Natural killer cell (primary cell): ENCODE measurements around the gene THSD4. TPM values are rescaled to one million over a fixed set of nuclear protein-coding genes. Genes with fewer than 3 reads are reported as not detected.

Experiments
- ATAC-seq, 3 donors: fragments of 150-1000 bp in 2 of 3; fragments of 200-7000 bp in 1 of 3; cut with Tn5 transposase; 1 replicate in 1 of 3; 2 replicates in 2 of 3; pipeline ENCODE4 v1.10.0; 2021; ENCODE audit warnings: mild to moderate bottlenecking in 2 of 3, moderate library complexity in 2 of 3
- DNase-seq, 2 donors: peaks; one replicate each; pipeline versions ENCODE4 v3.0.0 to v3.0.0-alpha.2; 2013 to 2021; ENCODE audit warnings: mixed read lengths in 1 of 2
- H3K27ac ChIP-seq: one replicate; pipeline ENCODE4 v1.5.1; 2013; ENCODE audit warnings: mild to moderate bottlenecking, low read length
- H3K27me3 ChIP-seq: one replicate; pipeline ENCODE4 v1.6.1; 2013; ENCODE audit warnings: low read length; ENCODE audit not compliant: control insufficient read depth, insufficient read depth
- H3K36me3 ChIP-seq: one replicate; pipeline ENCODE4 v1.6.1; 2013; ENCODE audit warnings: low read length; ENCODE audit not compliant: control insufficient read depth, insufficient read depth
- H3K4me1 ChIP-seq: one replicate; pipeline ENCODE4 v1.6.1; 2013; ENCODE audit warnings: low read length; ENCODE audit not compliant: control insufficient read depth, insufficient read depth
- H3K4me3 ChIP-seq: one replicate; pipeline ENCODE4 v1.5.1; 2013; ENCODE audit warnings: low read length
- H3K9me3 ChIP-seq: one replicate; pipeline ENCODE4 v1.6.1; 2013; ENCODE audit warnings: low read length; ENCODE audit not compliant: control insufficient read depth, insufficient read depth
- H3K27ac Mint-ChIP-seq, 2 donors: one replicate each; pipeline ENCODE4 v1.8.0; 2022; ENCODE audit warnings: mild to moderate bottlenecking in 2 of 2, mixed read lengths in 2 of 2, moderate library complexity in 1 of 2
- H3K27me3 Mint-ChIP-seq, 2 donors: one replicate each; pipeline ENCODE4 v1.8.0; 2022; ENCODE audit warnings: low read depth in 2 of 2, mixed read lengths in 2 of 2
- H3K36me3 Mint-ChIP-seq: one replicate; pipeline ENCODE4 v1.8.0; 2022; ENCODE audit warnings: mixed read lengths
- H3K4me1 Mint-ChIP-seq, 2 donors: one replicate each; pipeline ENCODE4 v1.8.0; 2022; ENCODE audit warnings: mixed read lengths in 2 of 2
- H3K4me3 Mint-ChIP-seq: one replicate; pipeline ENCODE4 v1.8.0; 2022; ENCODE audit warnings: mild to moderate bottlenecking, moderate library complexity, mixed read lengths
- H3K9me3 Mint-ChIP-seq, 2 donors: one replicate each; pipeline ENCODE4 v1.8.0; 2022; ENCODE audit warnings: mixed read lengths in 2 of 2
- WGBS: methylation state at CpG from one replicate; pipeline ENCODE4 v1.1.7; 2013; ENCODE audit warnings: missing lambda C conversion rate; ENCODE audit not compliant: insufficient coverage; 5-methylcytosine and 5-hydroxymethylcytosine counted together
- intact Hi-C: fragments of 100-400 bp; cut with micrococcal nuclease; formaldehyde crosslinking; loops from one replicate; pipeline ENCODE4 v1.14.2; 2022
- total RNA-seq, 4 donors: library from RNA; stranded (reverse); fragments of 120-200 nt in 1 of 4; gene quantifications; one replicate each; pipeline versions ENCODE4 v1.2.3 to v1.2.4, GENCODE V29; 2013 to 2022
- TF ChIP-seq, protein P1 (sequence below): fragments of 200-600 bp; IDR thresholded peaks from one replicate; pipeline ENCODE4 v1.8.0; 2022; ENCODE audit warnings: antibody characterized with exemption

The THSD4 gene
- total RNA-seq, 3 donors from 2014 or later (not counting 1 experiment from before 2014, with no cell fraction given), result not detected

DNA sequence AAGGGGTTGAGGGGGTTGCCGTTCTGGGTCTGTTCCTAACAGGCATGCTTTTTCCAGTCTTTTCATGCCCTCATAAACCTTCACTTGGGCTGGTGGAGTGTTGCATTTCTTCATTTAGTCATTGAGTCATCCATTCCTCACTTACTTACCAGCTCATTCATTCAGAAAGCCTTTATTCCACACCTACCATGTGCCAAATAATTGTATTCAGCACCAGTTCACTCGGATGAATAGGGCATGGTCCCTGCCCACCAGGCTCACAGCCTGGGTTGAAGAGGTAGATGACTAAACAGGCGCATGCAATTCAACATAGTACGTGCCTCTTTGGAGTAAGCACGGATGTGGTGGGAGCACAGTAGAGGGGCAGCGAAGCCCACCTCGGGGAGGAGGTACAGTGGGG lies 35.1 kb upstream of the THSD4 start:
- Histone ChIP-seq H3K4me1 (no peaks in the 10 kb centered on the region), H3K9me3 (no peaks in the 10 kb centered on the region), H3K27ac (no peak overlapping the region), H3K36me3 (no peaks in the 10 kb centered on the region), H3K4me3 (no peak overlapping the region), H3K27me3 (no peaks in the 10 kb centered on the region)
- no peak overlapping the region for H3K27ac Mint-ChIP-seq
- ATAC-seq (no peak), DNase-seq (no peak)
- H3K27me3 Mint-ChIP-seq, result peaks cover 22 to 32% of the 10 kb centered on the region in 2 donors
- WGBS, result 83% methylated on average over 7 of the region's 7 CpGs
- intact Hi-C loops, result no loop called here
- H3K4me1 Mint-ChIP-seq, result no peaks in the 10 kb centered on the region
- no peaks in the 10 kb centered on the region for H3K36me3 Mint-ChIP-seq
- TF ChIP-seq, protein P1, sequence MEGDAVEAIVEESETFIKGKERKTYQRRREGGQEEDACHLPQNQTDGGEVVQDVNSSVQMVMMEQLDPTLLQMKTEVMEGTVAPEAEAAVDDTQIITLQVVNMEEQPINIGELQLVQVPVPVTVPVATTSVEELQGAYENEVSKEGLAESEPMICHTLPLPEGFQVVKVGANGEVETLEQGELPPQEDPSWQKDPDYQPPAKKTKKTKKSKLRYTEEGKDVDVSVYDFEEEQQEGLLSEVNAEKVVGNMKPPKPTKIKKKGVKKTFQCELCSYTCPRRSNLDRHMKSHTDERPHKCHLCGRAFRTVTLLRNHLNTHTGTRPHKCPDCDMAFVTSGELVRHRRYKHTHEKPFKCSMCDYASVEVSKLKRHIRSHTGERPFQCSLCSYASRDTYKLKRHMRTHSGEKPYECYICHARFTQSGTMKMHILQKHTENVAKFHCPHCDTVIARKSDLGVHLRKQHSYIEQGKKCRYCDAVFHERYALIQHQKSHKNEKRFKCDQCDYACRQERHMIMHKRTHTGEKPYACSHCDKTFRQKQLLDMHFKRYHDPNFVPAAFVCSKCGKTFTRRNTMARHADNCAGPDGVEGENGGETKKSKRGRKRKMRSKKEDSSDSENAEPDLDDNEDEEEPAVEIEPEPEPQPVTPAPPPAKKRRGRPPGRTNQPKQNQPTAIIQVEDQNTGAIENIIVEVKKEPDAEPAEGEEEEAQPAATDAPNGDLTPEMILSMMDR, result no peak
- peaks cover 0 to 3% of the 10 kb centered on the region in 2 donors for H3K9me3 Mint-ChIP-seq
- no peak overlapping the region for H3K4me3 Mint-ChIP-seq

DNA sequence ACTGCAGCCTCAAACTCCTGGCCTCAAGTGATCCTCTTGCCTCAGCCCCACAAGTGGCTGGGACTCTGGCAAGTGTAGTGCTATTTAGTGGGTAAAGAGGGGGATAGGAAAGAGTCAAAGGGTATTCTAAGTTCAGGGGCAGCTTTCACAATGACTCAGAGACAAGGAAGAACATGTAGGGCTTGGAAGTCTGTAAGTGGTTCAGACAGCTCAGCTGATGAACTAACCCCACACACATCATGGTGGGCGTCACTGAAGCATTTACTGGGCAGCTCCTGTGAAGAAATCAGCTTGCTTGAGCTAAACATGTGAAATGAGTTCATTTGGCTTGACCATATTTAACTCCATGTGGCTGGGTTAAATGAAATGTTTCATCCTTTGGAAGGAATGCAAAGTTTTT lies 34.6 kb upstream of the THSD4 start:
- no peak for ATAC-seq
- DNase-seq, result no peak
- no peaks in the 10 kb centered on the region for H3K9me3 ChIP-seq
- no peak overlapping the region for H3K4me3 ChIP-seq
- no peaks in the 10 kb centered on the region for H3K4me1 ChIP-seq
- Mint-ChIP-seq H3K27me3 (peaks cover 19 to 35% of the 10 kb centered on the region in 2 donors), H3K9me3 (peaks cover 0 to 3% of the 10 kb centered on the region in 2 donors), H3K4me3 (no peak overlapping the region), H3K27ac (no peak overlapping the region), H3K36me3 (no peaks in the 10 kb centered on the region), H3K4me1 (no peaks in the 10 kb centered on the region)
- no peaks in the 10 kb centered on the region for H3K36me3 ChIP-seq
- no peak overlapping the region for H3K27ac ChIP-seq
- TF ChIP-seq, protein P1, result no peak
- intact Hi-C loops, result no loop called here
- WGBS, result 67% methylated on average over 1 of the region's 1 CpG
- H3K27me3 ChIP-seq, result no peaks in the 10 kb centered on the region

DNA sequence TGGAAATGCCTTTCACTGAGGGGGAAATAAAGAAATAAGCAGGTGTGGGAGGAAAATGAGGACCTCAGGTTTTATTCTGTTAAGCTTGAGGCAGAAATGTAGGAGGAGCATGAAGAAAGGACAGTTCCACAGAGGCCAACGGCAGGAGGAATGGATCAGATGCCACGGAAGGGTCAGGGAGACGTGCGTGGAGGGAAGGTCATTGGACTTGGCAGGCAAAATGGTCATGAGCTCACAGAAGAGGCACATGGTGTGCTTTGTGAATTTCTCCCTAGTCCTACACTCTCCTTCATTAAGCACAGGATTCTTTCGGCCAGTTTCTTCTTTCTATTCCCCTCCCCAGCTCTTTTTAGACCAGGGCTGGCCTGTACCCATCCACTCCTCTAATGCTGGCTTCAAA lies 32.5 kb upstream of the THSD4 start:
- Histone ChIP-seq H3K27me3 (no peaks in the 10 kb centered on the region), H3K27ac (no peak overlapping the region), H3K4me1 (no peaks in the 10 kb centered on the region), H3K4me3 (no peak overlapping the region), H3K36me3 (no peaks in the 10 kb centered on the region), H3K9me3 (no peaks in the 10 kb centered on the region)
- peaks cover 16 to 53% of the 10 kb centered on the region in 2 donors for H3K27me3 Mint-ChIP-seq
- TF ChIP-seq, protein P1, result no peak
- H3K4me1 Mint-ChIP-seq, result no peaks in the 10 kb centered on the region
- intact Hi-C loops, result no loop called here
- H3K36me3 Mint-ChIP-seq, result no peaks in the 10 kb centered on the region
- WGBS, result 90% methylated on average over 5 of the region's 5 CpGs
- H3K27ac Mint-ChIP-seq, result no peak overlapping the region
- no peak overlapping the region for H3K4me3 Mint-ChIP-seq
- ATAC-seq, result no peak
- H3K9me3 Mint-ChIP-seq, result peaks cover 0 to 3% of the 10 kb centered on the region in 2 donors
- no peak for DNase-seq

DNA sequence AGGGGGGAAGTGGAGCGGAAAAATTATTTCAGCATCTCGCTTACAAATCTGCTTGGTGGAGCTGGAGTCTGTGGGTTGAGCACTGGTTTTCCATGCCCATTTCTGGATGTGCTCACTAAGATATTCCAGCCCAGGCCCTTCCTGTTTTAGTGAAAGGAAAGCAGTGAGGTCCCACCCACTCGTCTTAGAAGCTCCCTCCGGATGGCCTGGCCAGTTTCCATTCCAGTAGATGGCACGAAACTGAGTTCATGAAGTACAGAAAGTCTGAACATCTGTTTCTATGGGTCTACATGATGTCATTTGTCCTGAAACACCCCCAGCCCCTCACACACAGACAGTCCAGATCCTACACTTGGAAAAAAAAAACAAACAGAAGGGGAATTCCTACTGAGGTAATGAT lies 31.9 kb upstream of the THSD4 start:
- Mint-ChIP-seq H3K9me3 (peaks cover 0 to 2% of the 10 kb centered on the region in 2 donors), H3K36me3 (no peaks in the 10 kb centered on the region), H3K27me3 (peaks cover 15 to 54% of the 10 kb centered on the region in 2 donors), H3K27ac (no peak overlapping the region), H3K4me1 (no peaks in the 10 kb centered on the region), H3K4me3 (no peak overlapping the region)
- H3K9me3 ChIP-seq, result no peaks in the 10 kb centered on the region
- ATAC-seq (no peak), DNase-seq (no peak)
- H3K27me3 ChIP-seq, result no peaks in the 10 kb centered on the region
- no peak overlapping the region for H3K4me3 ChIP-seq
- intact Hi-C loops, result no loop called here
- H3K27ac ChIP-seq, result no peak overlapping the region
- TF ChIP-seq, protein P1, result no peak
- 74% methylated on average over 5 of the region's 5 CpGs for WGBS
- no peaks in the 10 kb centered on the region for H3K4me1 ChIP-seq
- H3K36me3 ChIP-seq, result no peaks in the 10 kb centered on the region
